Stimulated activated CD8-positive, alpha-beta memory T cell treated with anti-CD3 and anti-CD28 coated beads, Interleukin-4, amount 100 ng/mL, for 48 hours (primary cell): Measurements from ENCODE around the gene DLX6.
A peak's percentile ranks its signal among the peaks of the same experiment; 100 is the strongest.

Source experiments
- DNase-seq: peaks from one replicate; pipeline ENCODE4 v3.0.0-alpha.2; 2020

DLX6 gene

GRCh38 chr7:97005183-97006054 lies at the start of gene DLX6:
Gene DLX6, plus strand, starts transcription at chr7:97005553. Its CDS starts 425 bp downstream, at chr7:97005978.
- peak; percentile 68 for DNase-seq

- DNase-seq: no peak
These were observed 46.2 kb upstream of the DLX6 start for GRCh38 chr7:96959135-96959534.

DNA sequence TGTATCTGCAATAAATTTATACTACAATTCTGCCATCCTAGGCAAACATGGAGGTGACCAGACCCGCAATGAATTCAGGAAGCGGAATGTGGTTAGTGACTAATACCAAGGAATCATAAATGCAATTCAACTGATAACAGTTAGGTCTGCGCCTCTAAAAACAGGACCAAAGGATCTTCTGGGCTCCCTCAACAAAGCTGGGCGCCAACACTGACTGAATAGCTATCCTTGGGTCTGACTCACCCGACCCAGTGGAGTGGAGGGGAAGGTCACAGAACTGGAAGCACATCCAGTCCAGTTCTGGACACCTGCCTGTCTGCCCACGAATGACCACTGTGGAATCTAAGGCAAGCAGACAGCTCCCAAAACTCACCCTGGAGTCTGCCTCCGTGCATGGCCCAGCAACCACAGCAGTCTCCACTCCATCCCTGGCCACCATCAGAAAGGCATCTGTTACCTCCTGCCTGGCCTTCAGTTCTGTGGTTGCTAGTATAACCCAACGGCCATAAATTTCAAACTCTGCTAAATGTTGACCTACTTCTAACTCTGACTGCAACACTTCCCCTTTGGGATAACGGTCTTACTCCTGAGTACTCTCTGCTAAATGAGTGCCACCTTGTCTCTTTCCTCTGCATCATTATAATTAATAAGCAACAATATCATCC lies 43.0 kb upstream of the DLX6 start:
- DNase-seq: no peak

- no peak for DNase-seq
These were observed 36.4 kb upstream of the DLX6 start for GRCh38 chr7:96968981-96969380.

DNA sequence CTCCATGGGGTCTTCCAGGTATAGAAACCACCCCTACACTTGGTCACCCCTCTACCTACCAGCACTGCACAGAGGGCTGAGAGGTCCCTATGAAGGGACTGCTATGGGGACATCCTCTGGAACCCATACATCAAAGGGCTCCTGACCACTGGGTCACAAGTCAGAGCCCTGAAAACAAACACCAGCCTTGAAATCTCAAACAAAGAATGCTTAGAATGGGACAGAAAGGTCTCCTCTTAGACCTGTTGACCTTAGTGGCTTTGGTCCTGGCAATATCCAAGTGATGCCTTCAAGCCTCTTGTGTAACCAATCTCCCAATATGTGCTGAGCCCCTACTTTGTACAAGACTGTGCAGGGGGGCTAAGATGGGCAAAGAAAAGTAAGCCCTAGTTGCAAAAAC lies 34.6 kb upstream of the DLX6 start:
- no peak for DNase-seq

DNA sequence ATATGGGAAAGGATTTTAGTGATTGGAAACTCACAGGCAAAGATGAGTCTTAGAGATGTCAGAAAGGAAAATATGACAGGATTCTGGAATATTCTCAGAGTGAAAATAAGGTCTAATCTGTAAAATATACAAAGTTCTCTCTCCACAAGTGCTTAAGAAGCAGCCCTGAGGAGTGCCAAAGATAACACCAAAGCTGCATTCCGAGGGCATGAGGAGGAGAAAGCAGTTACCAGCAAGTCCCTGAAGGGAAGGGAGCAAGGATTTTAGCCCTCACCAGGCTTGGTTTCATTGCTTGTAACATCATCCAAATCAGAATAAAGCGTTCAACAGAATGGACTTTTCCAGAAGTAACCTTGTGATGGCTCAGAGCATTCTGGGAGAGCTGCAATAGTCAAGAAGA lies 31.4 kb upstream of the DLX6 start:
- no peak for DNase-seq

DNA sequence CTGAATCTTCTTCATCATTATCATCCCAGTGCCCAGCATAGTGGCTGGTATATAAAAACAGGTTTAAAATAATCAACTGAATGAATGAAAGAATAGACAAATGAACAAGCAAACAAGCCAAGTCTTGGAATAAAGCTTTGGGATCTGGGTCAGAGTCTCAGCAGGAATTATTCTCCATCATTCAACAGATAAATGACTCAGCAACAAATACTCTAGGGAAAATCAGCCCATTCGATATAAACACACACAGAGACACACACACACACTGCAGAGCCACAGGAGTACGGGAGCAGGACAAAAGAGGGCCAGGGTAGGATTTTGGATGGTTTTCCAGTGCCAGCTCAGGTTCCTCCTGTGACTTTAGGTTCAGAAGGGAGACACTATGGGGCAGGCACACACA lies 29.2 kb upstream of the DLX6 start:
- no peak for DNase-seq

GRCh38 chr7:96977445-96977844 lies 27.9 kb upstream of the DLX6 start:
- no peak for DNase-seq

- DNase-seq: no peak
These were observed 25.6 kb upstream of the DLX6 start for GRCh38 chr7:96979551-96980276.

DNA sequence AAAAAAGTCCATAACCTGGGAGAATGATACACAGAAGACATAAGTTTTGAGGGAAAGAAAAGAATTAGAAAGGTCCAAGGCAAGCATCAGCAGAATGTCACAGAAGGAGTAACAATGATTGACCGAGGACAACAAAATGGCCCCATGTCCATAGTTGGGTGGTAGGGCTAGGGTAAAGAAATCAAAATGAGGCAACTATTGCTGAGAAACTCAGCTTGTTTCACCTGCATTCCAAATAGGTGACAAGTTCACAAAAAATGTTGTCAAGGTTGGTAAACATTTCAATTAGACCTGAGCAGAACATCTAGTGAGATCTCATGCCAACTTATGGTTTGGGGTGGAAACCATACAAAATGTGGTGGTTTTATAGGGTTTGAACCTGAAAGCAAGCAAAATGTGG lies 22.8 kb upstream of the DLX6 start:
- DNase-seq: no peak

- DNase-seq: no peak
These were observed 19.4 kb upstream of the DLX6 start for GRCh38 chr7:96985992-96986391.

- DNase-seq: no peak
These were observed 18.5 kb upstream of the DLX6 start for GRCh38 chr7:96986901-96987300.

DNA sequence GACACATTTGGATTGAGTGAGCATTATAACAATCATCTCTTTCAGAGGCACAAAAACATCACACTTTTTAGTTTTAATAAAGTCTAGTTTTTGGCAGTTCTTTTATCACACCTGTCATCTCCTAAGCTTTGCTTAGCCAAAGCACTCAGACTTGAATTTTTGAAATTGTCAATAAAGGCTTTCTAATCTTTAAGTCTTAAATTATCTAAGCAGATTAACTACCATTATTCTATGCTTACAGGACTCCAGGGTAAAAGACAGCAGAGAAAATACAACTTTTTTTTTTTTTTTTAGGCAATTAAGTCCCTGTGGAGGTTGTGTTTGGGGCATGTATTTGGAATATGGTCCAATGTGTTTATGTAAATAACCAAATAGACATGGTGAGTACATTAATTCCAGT lies 17.6 kb upstream of the DLX6 start:
- DNase-seq: no peak

GRCh38 chr7:96989241-96989858 lies 16.0 kb upstream of the DLX6 start:
- no peak for DNase-seq

DNA sequence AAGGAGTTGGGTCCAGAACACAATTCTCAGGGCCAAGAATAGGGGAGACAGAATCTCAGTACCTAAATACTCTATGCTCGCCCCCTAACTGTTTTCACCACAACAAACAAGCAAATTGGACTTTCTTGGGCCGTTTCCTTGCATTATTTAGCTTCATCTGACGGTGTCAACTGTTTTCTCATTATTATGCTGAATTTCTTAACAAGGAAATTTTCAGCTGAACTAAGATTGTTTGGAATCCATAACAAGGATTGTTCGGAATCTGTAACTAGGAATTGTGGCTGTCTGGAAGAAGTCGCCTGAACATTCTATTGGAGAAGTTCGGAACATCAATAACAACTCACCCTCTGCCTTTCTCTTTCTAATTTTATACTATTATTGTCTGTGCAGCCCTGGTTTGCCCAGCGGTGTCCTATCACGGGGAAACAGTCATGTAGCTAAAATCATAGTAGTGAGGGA lies 15.5 kb upstream of the DLX6 start:
- no peak for DNase-seq

DNA sequence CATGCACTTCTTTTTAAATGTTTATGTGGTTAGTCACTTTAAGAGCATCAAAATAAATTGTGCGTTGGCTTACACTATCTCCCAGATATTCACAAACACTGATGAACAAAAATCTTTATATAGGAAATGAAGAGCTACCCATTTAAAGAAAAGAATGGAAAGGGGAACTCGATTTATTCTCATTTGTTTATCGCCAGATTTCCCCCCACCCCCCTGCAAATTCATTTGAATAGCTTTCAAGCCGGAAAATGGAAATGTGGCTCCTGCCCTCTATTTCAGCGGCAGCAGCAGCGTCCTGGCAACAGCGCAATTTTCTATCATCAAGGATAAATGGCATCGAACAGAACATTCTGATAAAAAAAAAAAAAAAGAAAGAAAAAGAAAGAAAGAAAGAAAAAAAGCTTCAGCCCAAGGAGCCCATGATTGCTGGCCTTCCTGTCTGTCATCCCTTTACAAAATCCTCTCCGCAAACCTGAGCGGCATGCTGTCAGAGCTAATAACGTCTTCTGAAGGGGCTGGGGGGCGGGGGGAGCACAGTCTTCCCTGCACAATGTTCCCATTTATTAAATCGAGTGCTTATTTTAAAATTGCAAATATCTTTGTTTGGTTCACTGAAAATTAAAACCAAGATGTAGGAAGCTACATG lies 13.7 kb upstream of the DLX6 start:
- DNase-seq: no peak

- DNase-seq: no peak
These were observed 13.0 kb upstream of the DLX6 start for GRCh38 chr7:96992192-96993005.

DNA sequence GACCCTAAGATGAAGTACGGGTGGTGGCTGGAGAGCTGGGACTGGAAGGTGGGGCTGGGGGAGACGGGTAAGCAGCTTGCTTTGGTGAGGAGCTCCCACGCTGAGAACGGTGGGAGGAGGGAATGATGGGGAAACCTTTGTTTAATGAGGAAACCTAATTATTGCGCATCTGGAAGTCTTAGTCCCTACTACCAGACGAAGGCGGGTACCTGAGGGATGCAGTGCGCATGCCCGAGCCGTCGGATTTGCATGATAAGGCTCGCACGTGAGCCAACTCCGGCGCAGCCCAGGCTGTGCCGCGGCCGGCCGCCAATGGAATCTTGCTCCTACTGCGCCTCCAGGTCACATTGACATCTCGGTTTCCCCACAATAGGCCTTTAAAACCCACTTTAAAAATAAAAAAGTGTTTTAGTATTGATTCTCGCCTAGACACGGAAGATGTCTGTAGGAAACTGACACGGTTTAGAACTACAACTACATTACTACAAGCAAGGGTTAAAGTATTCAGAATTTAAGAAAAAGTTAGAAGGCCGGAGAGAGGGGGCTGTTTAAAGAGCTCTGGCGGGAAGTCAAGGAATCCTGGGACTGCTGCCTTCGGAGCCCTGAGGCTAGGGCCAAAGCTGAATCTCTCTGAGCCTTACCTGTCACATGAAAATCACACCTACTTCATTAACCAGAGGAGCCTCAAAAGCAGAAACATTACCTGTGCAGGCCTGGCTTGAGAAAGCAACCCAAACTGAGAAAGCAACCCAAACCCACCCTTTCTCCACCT lies 12.1 kb upstream of the DLX6 start:
- no peak for DNase-seq

DNA sequence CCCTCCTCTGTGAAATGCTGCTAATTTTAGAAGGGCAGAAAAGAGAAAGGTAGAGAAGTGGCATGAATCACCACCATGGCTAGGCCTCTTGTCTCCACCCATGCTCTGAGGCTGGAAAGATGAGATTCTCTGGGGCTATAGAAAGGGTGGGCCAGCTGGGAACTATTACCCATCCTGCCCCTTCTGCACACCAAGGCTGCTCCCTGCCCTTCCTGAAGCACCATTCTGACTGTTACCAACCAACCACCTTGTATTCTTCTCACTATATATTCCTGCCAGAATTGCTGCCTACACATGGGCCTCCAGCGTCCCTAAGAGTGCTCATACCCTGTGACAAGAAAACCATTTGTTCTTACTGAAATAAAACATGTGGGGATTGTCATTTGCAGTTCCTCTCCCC lies 11.4 kb upstream of the DLX6 start:
- no peak for DNase-seq

GRCh38 chr7:96995406-96996110 lies 9.8 kb upstream of the DLX6 start:
- DNase-seq: no peak
